ENCODE measurements around the gene SLC25A30. TPM values are rescaled to one million over a fixed set of nuclear protein-coding genes. Genes with fewer than 3 reads are reported as not detected.

Gene SLC25A30
- total and polyA plus RNA-seq, 8 donors, result 3.8 to 12.3 (median 7.5) TPM

GRCh38 chr13:45416516-45417128, 1.6 kb downstream of the SLC25A30 start:
- ATAC-seq (no peak), DNase-seq (no peak)
- peak overlapping the region; percentile 77 to 93 (median 85) for H3K27ac ChIP-seq

GRCh38 chr13:45415112-45415511, 3.1 kb downstream of the SLC25A30 start:
- Histone ChIP-seq H3K27me3 (no peaks in the 10 kb centered on the region), H3K4me3 (peak overlapping the region in 2 of 4 donors; percentile 23 to 35)
- TF ChIP-seq CTCF (IDR thresholded peaks at IDR 0.05), result no peak

More at GRCh38 chr13:45416516-45417128, 1.6 kb downstream of the SLC25A30 start:
- intact Hi-C loops (cut with DNase I), result loop anchor here in 1 of 3 donors (10.0 kb wide), 1 partner anchor 48 kb away; the partner anchor contains the start of gene COG3
- no peak for TF ChIP-seq CTCF (IDR thresholded peaks at IDR 0.05)
- FAIRE-seq, result no peak
- Histone ChIP-seq H3K4me1 (peaks cover 0 to 28% (median 14%) of the 10 kb centered on the region in 3 donors), H3K27me3 (no peaks in the 10 kb centered on the region), H3K36me3 (no peaks in the 10 kb centered on the region), H3K4me3 (peak overlapping the region; percentile 4 to 86 (median 66)), H3K9me3 (no peaks in the 10 kb centered on the region)
- WGBS, 2 donors, result 34 to 36% methylated on average over 10 of the region's 10 CpGs

GRCh38 chr13:45413826-45414307, 4.3 kb downstream of the SLC25A30 start:
- WGBS, 2 donors, result 28 to 32% methylated on average over 4 of the region's 4 CpGs
- peak overlapping the region; percentile 45 to 87 (median 74) for H3K27ac ChIP-seq
- peaks cover 0 to 28% (median 14%) of the 10 kb centered on the region in 3 donors for H3K4me1 ChIP-seq
- FAIRE-seq (no peak), DNase-seq (no peak), ATAC-seq (peak in 3 of 4 donors; percentile 20 to 33 (median 33))
- no peak for TF ChIP-seq CTCF (IDR thresholded peaks at IDR 0.05)
- H3K9me3 ChIP-seq, result no peaks in the 10 kb centered on the region
- intact Hi-C loops (cut with DNase I), result loop anchor here in 1 of 3 donors (10.0 kb wide), 1 partner anchor 51 kb away; the partner anchor contains the start of gene COG3
- H3K27me3 ChIP-seq, result no peaks in the 10 kb centered on the region
- H3K36me3 ChIP-seq, result peaks cover 0 to 14% (median 0%) of the 10 kb centered on the region in 3 donors
- peak overlapping the region in 2 of 4 donors; percentile 26 to 35 for H3K4me3 ChIP-seq

More at GRCh38 chr13:45415112-45415511, 3.1 kb downstream of the SLC25A30 start:
- ATAC-seq, result no peak
- 79 to 80% methylated on average over 1 of the region's 1 CpG for WGBS, 2 donors
- intact Hi-C loops (cut with DNase I), result loop anchor here in 1 of 3 donors (10.0 kb wide), 1 partner anchor 50 kb away; the partner anchor contains the start of gene COG3
- Histone ChIP-seq H3K4me1 (peaks cover 0 to 28% (median 14%) of the 10 kb centered on the region in 3 donors), H3K9me3 (no peaks in the 10 kb centered on the region), H3K27ac (peak overlapping the region; percentile 35 to 87 (median 74)), H3K36me3 (peaks cover 0 to 1% (median 0%) of the 10 kb centered on the region in 3 donors)
- DNase-seq, result no peak
- FAIRE-seq, result no peak

- no peak for TF ChIP-seq CTCF (IDR thresholded peaks at IDR 0.05)
- FAIRE-seq (no peak), ATAC-seq (no peak), DNase-seq (no peak)
- Histone ChIP-seq H3K9me3 (no peaks in the 10 kb centered on the region), H3K36me3 (peaks cover 0 to 18% (median 4%) of the 10 kb centered on the region in 3 donors), H3K4me3 (no peak overlapping the region), H3K4me1 (peaks cover 0 to 28% (median 14%) of the 10 kb centered on the region in 3 donors), H3K27ac (peak overlapping the region; percentile 12 to 87 (median 74)), H3K27me3 (no peaks in the 10 kb centered on the region)
- WGBS, 2 donors, result 78 to 86% methylated on average over 4 of the region's 4 CpGs
- intact Hi-C loops (cut with DNase I), result loop anchor here in 1 of 3 donors (10.0 kb wide), 1 partner anchor 52 kb away; the partner anchor contains the start of gene COG3
Measured at GRCh38 chr13:45412274-45413049, 5.7 kb downstream of the SLC25A30 start.
